DND-41 (cell line): ENCODE measurements around the gene DTNB.

Source experiments
- EZH2 ChIP-seq: IDR thresholded peaks from 3 replicates; pipeline ENCODE4 v1.6.1; 2012; ENCODE audit warnings: borderline replicate concordance, low read depth, mild to moderate bottlenecking, moderate library complexity, low read length, inconsistent platforms; ENCODE audit not compliant: severe bottlenecking
- TF ChIP-seq, protein P1 (sequence below): IDR thresholded peaks from 2 replicates; pipeline ENCODE4 v1.5.1; 2012; ENCODE audit warnings: borderline replicate concordance, low read length, moderate library complexity, mild to moderate bottlenecking; ENCODE audit not compliant: poor library complexity, severe bottlenecking; ENCODE audit errors: extremely low read depth

DNA sequence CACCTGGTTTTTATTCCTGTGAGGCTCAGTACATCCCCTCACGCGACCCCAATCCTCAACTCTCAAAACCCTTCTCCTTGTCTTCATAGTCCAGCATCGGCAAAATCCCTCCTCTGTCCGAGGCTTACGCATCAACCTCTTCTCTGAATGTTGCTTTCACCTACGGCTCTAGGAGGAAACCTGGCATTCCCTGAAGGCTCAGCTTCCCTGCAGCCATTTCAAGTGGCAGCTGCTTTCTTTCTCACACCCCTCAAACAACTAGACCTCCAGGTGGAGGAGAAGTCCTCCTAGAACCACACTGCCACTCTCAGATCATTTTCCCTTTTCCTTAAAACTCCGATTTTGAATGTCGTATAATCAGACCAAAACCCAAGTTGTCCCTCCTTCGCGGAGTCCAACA, 114.2 kb downstream of the DTNB start:
- TF ChIP-seq, protein P1, sequence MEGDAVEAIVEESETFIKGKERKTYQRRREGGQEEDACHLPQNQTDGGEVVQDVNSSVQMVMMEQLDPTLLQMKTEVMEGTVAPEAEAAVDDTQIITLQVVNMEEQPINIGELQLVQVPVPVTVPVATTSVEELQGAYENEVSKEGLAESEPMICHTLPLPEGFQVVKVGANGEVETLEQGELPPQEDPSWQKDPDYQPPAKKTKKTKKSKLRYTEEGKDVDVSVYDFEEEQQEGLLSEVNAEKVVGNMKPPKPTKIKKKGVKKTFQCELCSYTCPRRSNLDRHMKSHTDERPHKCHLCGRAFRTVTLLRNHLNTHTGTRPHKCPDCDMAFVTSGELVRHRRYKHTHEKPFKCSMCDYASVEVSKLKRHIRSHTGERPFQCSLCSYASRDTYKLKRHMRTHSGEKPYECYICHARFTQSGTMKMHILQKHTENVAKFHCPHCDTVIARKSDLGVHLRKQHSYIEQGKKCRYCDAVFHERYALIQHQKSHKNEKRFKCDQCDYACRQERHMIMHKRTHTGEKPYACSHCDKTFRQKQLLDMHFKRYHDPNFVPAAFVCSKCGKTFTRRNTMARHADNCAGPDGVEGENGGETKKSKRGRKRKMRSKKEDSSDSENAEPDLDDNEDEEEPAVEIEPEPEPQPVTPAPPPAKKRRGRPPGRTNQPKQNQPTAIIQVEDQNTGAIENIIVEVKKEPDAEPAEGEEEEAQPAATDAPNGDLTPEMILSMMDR, result no peak
- no peak for TF ChIP-seq EZH2
